Neural cell (in vitro differentiated cells): ENCODE measurements around the gene LRP2. TPM values are rescaled to one million over a fixed set of nuclear protein-coding genes. Genes with fewer than 3 reads are reported as not detected.

Experiments used
- H2AFZ ChIP-seq: fragments of 200-600, 300-800 bp; sonication (generic), shearing (Covaris generic); 2 replicates; pipeline ENCODE4 v1.6.0; 2014; ENCODE audit warnings: low read depth, mild to moderate bottlenecking, antibody characterized with exemption, low read length, moderate library complexity
- H3F3A ChIP-seq: fragments of 200-600 bp; shearing (Covaris generic); 2 replicates; pipeline ENCODE4 v1.6.1; 2016; ENCODE audit warnings: mild to moderate bottlenecking, moderate library complexity, mixed read lengths, antibody characterized with exemption, low read length; ENCODE audit not compliant: insufficient read depth, poor library complexity, severe bottlenecking
- H3K27ac ChIP-seq: fragments of 200-600, 300-800 bp; sonication (generic), shearing (Covaris generic); 2 replicates; pipeline ENCODE4 v1.5.1; 2014; ENCODE audit warnings: mild to moderate bottlenecking, low read length, moderate library complexity
- H3K27me3 ChIP-seq: fragments of 300-800, 200-600 bp; sonication (generic), shearing (Covaris generic); 2 replicates; pipeline ENCODE4 v1.6.0; 2014; ENCODE audit warnings: mild to moderate bottlenecking, low read depth, low read length, moderate library complexity; ENCODE audit not compliant: insufficient read depth
- H3K36me3 ChIP-seq: fragments of 300-800, 200-600 bp; sonication (generic), shearing (Covaris generic); 2 replicates; pipeline ENCODE4 v1.5.1; 2014; ENCODE audit warnings: mild to moderate bottlenecking, antibody characterized with exemption, low read length, moderate library complexity; ENCODE audit not compliant: insufficient read depth
- H3K4me2 ChIP-seq: fragments of 300-800, 200-600 bp; sonication (generic), shearing (Covaris generic); 2 replicates; pipeline ENCODE4 v1.6.0; 2014; ENCODE audit warnings: mild to moderate bottlenecking, low read length
- H3K4me3 ChIP-seq: fragments of 300-800, 200-600 bp; sonication (generic), shearing (Covaris generic); 2 replicates; pipeline ENCODE4 v1.5.1; 2014; ENCODE audit warnings: mild to moderate bottlenecking, low read length, moderate library complexity
- H3K79me2 ChIP-seq: fragments of 200-600 bp; shearing (Covaris generic); replicated peaks from 2 replicates; pipeline ENCODE4 v1.6.0; 2014; ENCODE audit warnings: mild to moderate bottlenecking, low read length, moderate library complexity; ENCODE audit not compliant: insufficient read depth
- H3K9ac ChIP-seq: fragments of 300-800, 200-600 bp; sonication (generic), shearing (Covaris generic); 2 replicates; pipeline ENCODE4 v1.6.1; 2016; ENCODE audit warnings: mild to moderate bottlenecking, low read length, mixed read lengths
- H3K9me2 ChIP-seq: fragments of 200-600 bp; shearing (Covaris generic); 2 replicates; pipeline ENCODE4 v1.6.1; 2016; ENCODE audit warnings: mild to moderate bottlenecking, low read length, mixed read lengths; ENCODE audit not compliant: insufficient read depth
- H3K9me3 ChIP-seq: fragments of 200-600, 300-800 bp; sonication (generic), shearing (Covaris generic); 2 replicates; pipeline ENCODE4 v1.6.1; 2016; ENCODE audit warnings: mild to moderate bottlenecking, mixed run types, low read length, moderate library complexity, mixed read lengths
- H4K20me1 ChIP-seq: fragments of 200-600 bp; shearing (Covaris generic); 2 replicates; pipeline ENCODE4 v1.6.1; 2016; ENCODE audit warnings: mild to moderate bottlenecking, mixed run types; ENCODE audit not compliant: insufficient read depth
- EP300 ChIP-seq: fragments of 450-650 bp; conservative IDR thresholded peaks from 2 replicates; pipeline ENCODE4 v1.6.1; 2014; ENCODE audit warnings: antibody characterized with exemption, mild to moderate bottlenecking, moderate library complexity; ENCODE audit not compliant: poor library complexity, severe bottlenecking
- EZH2 ChIP-seq: fragments of 200-600, 300-800 bp; shearing (Covaris generic), sonication (generic); IDR thresholded peaks from 2 replicates; pipeline ENCODE4 v1.6.1; 2014; ENCODE audit warnings: antibody characterized with exemption, low read length, borderline replicate concordance, mild to moderate bottlenecking; ENCODE audit not compliant: insufficient read depth, poor library complexity, severe bottlenecking
- MXI1 ChIP-seq: fragments of 450-650 bp; conservative IDR thresholded peaks from 2 replicates; pipeline ENCODE4 v1.6.1; 2014; ENCODE audit warnings: antibody characterized with exemption, mild to moderate bottlenecking; ENCODE audit not compliant: poor library complexity, severe bottlenecking
- POLR2AphosphoS5 ChIP-seq: IDR thresholded peaks from 2 replicates; pipeline ENCODE4 v1.6.1; 2012
- RAD21 ChIP-seq: fragments of 450-650 bp; conservative IDR thresholded peaks from 2 replicates; pipeline ENCODE4 v1.6.1; 2014; ENCODE audit warnings: antibody characterized with exemption, mild to moderate bottlenecking, moderate library complexity
- SMC3 ChIP-seq: fragments of 450-650 bp; conservative IDR thresholded peaks from 2 replicates; pipeline ENCODE4 v1.6.1; 2014; ENCODE audit warnings: antibody characterized with exemption, mild to moderate bottlenecking, moderate library complexity; ENCODE audit not compliant: poor library complexity
- TAF1 ChIP-seq: IDR thresholded peaks from 2 replicates; pipeline ENCODE4 v1.6.1; 2012; ENCODE audit warnings: low read depth
- polyA plus RNA-seq: library from polyadenylated mRNA; depleted of rRNA; stranded (reverse); fragments of >200 nt; gene quantifications from 2 replicates; pipeline ENCODE4 v1.2.3, GENCODE V29; 2014
- TF ChIP-seq, protein P1 (sequence below): IDR thresholded peaks from 2 replicates; pipeline ENCODE4 v1.6.1; 2012; ENCODE audit warnings: borderline replicate concordance
- TF ChIP-seq, protein P2 (sequence below): fragments of 450-650 bp; IDR thresholded peaks from 2 replicates; pipeline ENCODE4 v1.5.1; 2014; ENCODE audit warnings: antibody characterized with exemption, mild to moderate bottlenecking, moderate library complexity; ENCODE audit not compliant: poor library complexity, severe bottlenecking

Gene LRP2
- polyA plus RNA-seq, 1 donor from 2014 or later: 1.8 TPM

DNA sequence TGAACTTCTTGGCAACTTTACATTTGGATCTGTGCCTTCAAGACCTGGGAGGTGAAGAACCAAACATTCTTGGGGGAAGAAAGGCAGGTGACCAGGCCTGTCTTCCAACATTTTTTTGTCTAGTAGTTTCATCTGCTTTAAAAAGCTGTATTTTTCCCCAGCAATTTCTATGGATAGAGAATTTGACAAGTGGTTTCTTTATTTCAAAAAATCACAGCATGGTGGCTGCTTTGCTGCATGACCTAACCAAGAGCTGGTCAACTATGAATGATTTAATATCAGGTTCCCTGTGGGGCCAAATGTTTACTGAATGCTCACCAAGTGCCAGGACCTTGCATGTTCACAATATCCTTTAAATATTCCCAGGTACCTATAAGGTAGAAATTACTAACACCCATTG lies 19.1 kb downstream of the LRP2 start:
- Histone ChIP-seq H3K4me3 (no peak overlapping the region), H3K4me2 (no peak overlapping the region), H3K9ac (no peak overlapping the region), H2AFZ (no peak overlapping the region), H3K9me2 (no peaks in the 10 kb centered on the region), H3K27me3 (no peaks in the 10 kb centered on the region), H3F3A (no peaks in the 10 kb centered on the region), H3K36me3 (no peaks in the 10 kb centered on the region), H3K9me3 (no peaks in the 10 kb centered on the region), H3K79me2 (peaks cover 13% of the 10 kb centered on the region), H3K27ac (no peak overlapping the region), H4K20me1 (no peaks in the 10 kb centered on the region)
- TF ChIP-seq POLR2AphosphoS5 (no peak), SMC3 (no peak), EZH2 (no peak), TAF1 (no peak), EP300 (no peak), MXI1 (no peak), RAD21 (no peak)
- TF ChIP-seq, protein P1, sequence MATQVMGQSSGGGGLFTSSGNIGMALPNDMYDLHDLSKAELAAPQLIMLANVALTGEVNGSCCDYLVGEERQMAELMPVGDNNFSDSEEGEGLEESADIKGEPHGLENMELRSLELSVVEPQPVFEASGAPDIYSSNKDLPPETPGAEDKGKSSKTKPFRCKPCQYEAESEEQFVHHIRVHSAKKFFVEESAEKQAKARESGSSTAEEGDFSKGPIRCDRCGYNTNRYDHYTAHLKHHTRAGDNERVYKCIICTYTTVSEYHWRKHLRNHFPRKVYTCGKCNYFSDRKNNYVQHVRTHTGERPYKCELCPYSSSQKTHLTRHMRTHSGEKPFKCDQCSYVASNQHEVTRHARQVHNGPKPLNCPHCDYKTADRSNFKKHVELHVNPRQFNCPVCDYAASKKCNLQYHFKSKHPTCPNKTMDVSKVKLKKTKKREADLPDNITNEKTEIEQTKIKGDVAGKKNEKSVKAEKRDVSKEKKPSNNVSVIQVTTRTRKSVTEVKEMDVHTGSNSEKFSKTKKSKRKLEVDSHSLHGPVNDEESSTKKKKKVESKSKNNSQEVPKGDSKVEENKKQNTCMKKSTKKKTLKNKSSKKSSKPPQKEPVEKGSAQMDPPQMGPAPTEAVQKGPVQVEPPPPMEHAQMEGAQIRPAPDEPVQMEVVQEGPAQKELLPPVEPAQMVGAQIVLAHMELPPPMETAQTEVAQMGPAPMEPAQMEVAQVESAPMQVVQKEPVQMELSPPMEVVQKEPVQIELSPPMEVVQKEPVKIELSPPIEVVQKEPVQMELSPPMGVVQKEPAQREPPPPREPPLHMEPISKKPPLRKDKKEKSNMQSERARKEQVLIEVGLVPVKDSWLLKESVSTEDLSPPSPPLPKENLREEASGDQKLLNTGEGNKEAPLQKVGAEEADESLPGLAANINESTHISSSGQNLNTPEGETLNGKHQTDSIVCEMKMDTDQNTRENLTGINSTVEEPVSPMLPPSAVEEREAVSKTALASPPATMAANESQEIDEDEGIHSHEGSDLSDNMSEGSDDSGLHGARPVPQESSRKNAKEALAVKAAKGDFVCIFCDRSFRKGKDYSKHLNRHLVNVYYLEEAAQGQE: no peak
- TF ChIP-seq, protein P2, sequence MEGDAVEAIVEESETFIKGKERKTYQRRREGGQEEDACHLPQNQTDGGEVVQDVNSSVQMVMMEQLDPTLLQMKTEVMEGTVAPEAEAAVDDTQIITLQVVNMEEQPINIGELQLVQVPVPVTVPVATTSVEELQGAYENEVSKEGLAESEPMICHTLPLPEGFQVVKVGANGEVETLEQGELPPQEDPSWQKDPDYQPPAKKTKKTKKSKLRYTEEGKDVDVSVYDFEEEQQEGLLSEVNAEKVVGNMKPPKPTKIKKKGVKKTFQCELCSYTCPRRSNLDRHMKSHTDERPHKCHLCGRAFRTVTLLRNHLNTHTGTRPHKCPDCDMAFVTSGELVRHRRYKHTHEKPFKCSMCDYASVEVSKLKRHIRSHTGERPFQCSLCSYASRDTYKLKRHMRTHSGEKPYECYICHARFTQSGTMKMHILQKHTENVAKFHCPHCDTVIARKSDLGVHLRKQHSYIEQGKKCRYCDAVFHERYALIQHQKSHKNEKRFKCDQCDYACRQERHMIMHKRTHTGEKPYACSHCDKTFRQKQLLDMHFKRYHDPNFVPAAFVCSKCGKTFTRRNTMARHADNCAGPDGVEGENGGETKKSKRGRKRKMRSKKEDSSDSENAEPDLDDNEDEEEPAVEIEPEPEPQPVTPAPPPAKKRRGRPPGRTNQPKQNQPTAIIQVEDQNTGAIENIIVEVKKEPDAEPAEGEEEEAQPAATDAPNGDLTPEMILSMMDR: no peak

DNA sequence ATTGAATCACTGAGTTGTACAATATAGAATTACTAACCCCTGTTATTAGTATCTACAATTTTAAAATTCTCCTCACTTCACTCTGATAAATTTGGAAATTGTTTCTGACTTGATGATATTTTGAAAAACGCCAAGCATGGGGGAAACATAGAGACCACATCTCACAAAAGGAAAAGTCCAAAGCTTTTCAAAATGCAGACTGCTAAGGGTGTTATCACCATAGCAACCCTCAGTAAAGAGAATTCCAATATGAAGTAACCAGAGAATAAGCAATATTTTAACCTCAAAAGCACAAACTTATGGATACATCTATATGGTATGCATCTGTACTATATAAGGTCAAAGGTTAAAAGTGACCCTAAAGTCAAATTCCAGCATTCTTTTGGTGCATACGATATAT lies 22.7 kb downstream of the LRP2 start:
- H3K27me3 ChIP-seq: no peaks in the 10 kb centered on the region
- no peaks in the 10 kb centered on the region for H4K20me1 ChIP-seq
- H3K36me3 ChIP-seq: no peaks in the 10 kb centered on the region
- no peak overlapping the region for H3K9ac ChIP-seq
- H3F3A ChIP-seq: no peaks in the 10 kb centered on the region
- no peaks in the 10 kb centered on the region for H3K9me3 ChIP-seq
- TF ChIP-seq MXI1 (no peak), SMC3 (no peak), EZH2 (no peak)
- TF ChIP-seq, protein P2: no peak
- no peak overlapping the region for H3K4me2 ChIP-seq
- H3K79me2 ChIP-seq: peaks cover 13% of the 10 kb centered on the region
- no peak overlapping the region for H3K4me3 ChIP-seq
- H3K27ac ChIP-seq: no peak overlapping the region
- no peak overlapping the region for H2AFZ ChIP-seq
- no peaks in the 10 kb centered on the region for H3K9me2 ChIP-seq
